Measurements from ENCODE around the gene DLGAP4.
A peak's percentile ranks its signal among the peaks of the same experiment; 100 is the strongest.

Gene DLGAP4

GRCh38 chr20:36465109-36466080 is 159.3 kb downstream of the DLGAP4 start:
- Histone ChIP-seq H3K27ac (ENCODE audit: low read depth, low read length) (peak overlapping the region; percentile 99), H3K27me3 (ENCODE audit: control insufficient read depth, insufficient read depth, low read length) (no peaks in the 10 kb centered on the region), H3K4me1 (ENCODE audit: control insufficient read depth, insufficient read depth, low read length) (peaks cover 32% of the 10 kb centered on the region), H3K9ac (ENCODE audit: low read depth, low read length) (no peak overlapping the region), H3K36me3 (ENCODE audit: control insufficient read depth, insufficient read depth, low read length) (no peaks in the 10 kb centered on the region; the same call in 1 of the 2 replicates), H3K4me3 (ENCODE audit: low read depth, low read length) (no peak overlapping the region; the same call in 1 of the 2 replicates), H3K9me3 (ENCODE audit: control insufficient read depth, insufficient read depth, low read length) (no peaks in the 10 kb centered on the region)

GRCh38 chr20:36466089-36466488 is 159.9 kb downstream of the DLGAP4 start:
- H3K27me3 ChIP-seq (ENCODE audit: control insufficient read depth, insufficient read depth, low read length) = no peaks in the 10 kb centered on the region
- H3K9me3 ChIP-seq (ENCODE audit: control insufficient read depth, insufficient read depth, low read length) = no peaks in the 10 kb centered on the region
- peak overlapping the region; percentile 99 for H3K27ac ChIP-seq (ENCODE audit: low read depth, low read length)
- no peak overlapping the region for H3K4me3 ChIP-seq (ENCODE audit: low read depth, low read length)
- H3K36me3 ChIP-seq (ENCODE audit: control insufficient read depth, insufficient read depth, low read length) = no peaks in the 10 kb centered on the region; the same call in 1 of the 2 replicates
- no peak overlapping the region for H3K9ac ChIP-seq (ENCODE audit: low read depth, low read length)
- peaks cover 28% of the 10 kb centered on the region for H3K4me1 ChIP-seq (ENCODE audit: control insufficient read depth, insufficient read depth, low read length)

- Histone ChIP-seq H3K9ac (ENCODE audit: low read depth, low read length) (no peak overlapping the region), H3K4me3 (ENCODE audit: low read depth, low read length) (no peak overlapping the region), H3K4me1 (ENCODE audit: control insufficient read depth, insufficient read depth, low read length) (peaks cover 37% of the 10 kb centered on the region), H3K27me3 (ENCODE audit: control insufficient read depth, insufficient read depth, low read length) (no peaks in the 10 kb centered on the region), H3K9me3 (ENCODE audit: control insufficient read depth, insufficient read depth, low read length) (no peaks in the 10 kb centered on the region), H3K27ac (ENCODE audit: low read depth, low read length) (no peak overlapping the region), H3K36me3 (ENCODE audit: control insufficient read depth, insufficient read depth, low read length) (no peaks in the 10 kb centered on the region; the same call in 1 of the 2 replicates)
Measured at GRCh38 chr20:36467076-36467999, 161.2 kb downstream of the DLGAP4 start.

GRCh38 chr20:36468149-36469000 is 162.2 kb downstream of the DLGAP4 start:
- Histone ChIP-seq H3K27ac (ENCODE audit: low read depth, low read length) (no peak overlapping the region), H3K4me1 (ENCODE audit: control insufficient read depth, insufficient read depth, low read length) (peaks cover 42% of the 10 kb centered on the region), H3K4me3 (ENCODE audit: low read depth, low read length) (no peak overlapping the region), H3K36me3 (ENCODE audit: control insufficient read depth, insufficient read depth, low read length) (no peaks in the 10 kb centered on the region; the same call in 1 of the 2 replicates), H3K9me3 (ENCODE audit: control insufficient read depth, insufficient read depth, low read length) (no peaks in the 10 kb centered on the region), H3K27me3 (ENCODE audit: control insufficient read depth, insufficient read depth, low read length) (no peaks in the 10 kb centered on the region), H3K9ac (ENCODE audit: low read depth, low read length) (no peak overlapping the region)

GRCh38 chr20:36469973-36470372 is 163.8 kb downstream of the DLGAP4 start:
- Histone ChIP-seq H3K27me3 (ENCODE audit: control insufficient read depth, insufficient read depth, low read length) (no peaks in the 10 kb centered on the region), H3K4me3 (ENCODE audit: low read depth, low read length) (no peak overlapping the region), H3K36me3 (ENCODE audit: control insufficient read depth, insufficient read depth, low read length) (no peaks in the 10 kb centered on the region), H3K9ac (ENCODE audit: low read depth, low read length) (no peak overlapping the region), H3K27ac (ENCODE audit: low read depth, low read length) (no peak overlapping the region), H3K4me1 (ENCODE audit: control insufficient read depth, insufficient read depth, low read length) (peaks cover 37% of the 10 kb centered on the region), H3K9me3 (ENCODE audit: control insufficient read depth, insufficient read depth, low read length) (no peaks in the 10 kb centered on the region)

- Histone ChIP-seq H3K4me3 (ENCODE audit: low read depth, low read length) (no peak overlapping the region), H3K27ac (ENCODE audit: low read depth, low read length) (peak overlapping the region; percentile 65), H3K9ac (ENCODE audit: low read depth, low read length) (no peak overlapping the region), H3K36me3 (ENCODE audit: control insufficient read depth, insufficient read depth, low read length) (no peaks in the 10 kb centered on the region), H3K27me3 (ENCODE audit: control insufficient read depth, insufficient read depth, low read length) (no peaks in the 10 kb centered on the region), H3K4me1 (ENCODE audit: control insufficient read depth, insufficient read depth, low read length) (peaks cover 20% of the 10 kb centered on the region), H3K9me3 (ENCODE audit: control insufficient read depth, insufficient read depth, low read length) (no peaks in the 10 kb centered on the region)
Measured at GRCh38 chr20:36471885-36472636, 165.9 kb downstream of the DLGAP4 start.

GRCh38 chr20:36472637-36473090 is 166.5 kb downstream of the DLGAP4 start:
- no peaks in the 10 kb centered on the region for H3K9me3 ChIP-seq (ENCODE audit: control insufficient read depth, insufficient read depth, low read length)
- H3K4me1 ChIP-seq (ENCODE audit: control insufficient read depth, insufficient read depth, low read length) = peaks cover 20% of the 10 kb centered on the region
- H3K36me3 ChIP-seq (ENCODE audit: control insufficient read depth, insufficient read depth, low read length) = no peaks in the 10 kb centered on the region
- no peak overlapping the region; the same call in 1 of the 2 replicates for H3K4me3 ChIP-seq (ENCODE audit: low read depth, low read length)
- H3K9ac ChIP-seq (ENCODE audit: low read depth, low read length) = peak overlapping the region; percentile 23; the same call in 1 of the 2 replicates
- no peaks in the 10 kb centered on the region for H3K27me3 ChIP-seq (ENCODE audit: control insufficient read depth, insufficient read depth, low read length)
- H3K27ac ChIP-seq (ENCODE audit: low read depth, low read length) = peak overlapping the region; percentile 65

GRCh38 chr20:36473164-36473563 is 167.0 kb downstream of the DLGAP4 start:
- no peaks in the 10 kb centered on the region for H3K36me3 ChIP-seq (ENCODE audit: control insufficient read depth, insufficient read depth, low read length)
- no peak overlapping the region for H3K9ac ChIP-seq (ENCODE audit: low read depth, low read length)
- no peaks in the 10 kb centered on the region for H3K27me3 ChIP-seq (ENCODE audit: control insufficient read depth, insufficient read depth, low read length)
- H3K9me3 ChIP-seq (ENCODE audit: control insufficient read depth, insufficient read depth, low read length) = no peaks in the 10 kb centered on the region
- peak overlapping the region; percentile 65 for H3K27ac ChIP-seq (ENCODE audit: low read depth, low read length)
- H3K4me3 ChIP-seq (ENCODE audit: low read depth, low read length) = no peak overlapping the region
- peaks cover 20% of the 10 kb centered on the region for H3K4me1 ChIP-seq (ENCODE audit: control insufficient read depth, insufficient read depth, low read length)

- H3K4me1 ChIP-seq (ENCODE audit: control insufficient read depth, insufficient read depth, low read length) = peaks cover 20% of the 10 kb centered on the region
- H3K36me3 ChIP-seq (ENCODE audit: control insufficient read depth, insufficient read depth, low read length) = no peaks in the 10 kb centered on the region
- H3K9me3 ChIP-seq (ENCODE audit: control insufficient read depth, insufficient read depth, low read length) = no peaks in the 10 kb centered on the region
- no peaks in the 10 kb centered on the region for H3K27me3 ChIP-seq (ENCODE audit: control insufficient read depth, insufficient read depth, low read length)
- no peak overlapping the region for H3K4me3 ChIP-seq (ENCODE audit: low read depth, low read length)
- H3K27ac ChIP-seq (ENCODE audit: low read depth, low read length) = no peak overlapping the region
- no peak overlapping the region for H3K9ac ChIP-seq (ENCODE audit: low read depth, low read length)
Measured at GRCh38 chr20:36474563-36474962, 168.4 kb downstream of the DLGAP4 start.

Measured in HUES48 (cell line).